Suprapubic skin (tissue), 3 donors: ENCODE data around the gene IKBIP.

ENCODE experiments used
- CTCF ChIP-seq, 2 donors: fragments of 200-600 bp in 1 of 2; fragments of 450-650 bp in 1 of 2; sonication (generic) in 1 of 2; IDR thresholded peaks; one replicate each; pipeline ENCODE4 v1.5.1; 2016 to 2019; ENCODE audit warnings: antibody characterized with exemption in 2 of 2, mild to moderate bottlenecking in 1 of 2, moderate library complexity in 1 of 2
- EP300 ChIP-seq: sonication (generic); formaldehyde crosslinking; IDR thresholded peaks from one replicate; pipeline ENCODE4 v1.6.1; 2017; ENCODE audit warnings: antibody characterized with exemption

GRCh38 chr12:98671459-98671858, 26.9 kb upstream of the IKBIP start:
- TF ChIP-seq EP300, result no peak
- no peak for TF ChIP-seq CTCF (IDR thresholded peaks at IDR 0.05)
